Measurements from ENCODE around the gene XPR1. TPM values are rescaled to one million over a fixed set of nuclear protein-coding genes. Genes with fewer than 3 reads are reported as not detected.

XPR1 gene
- total and polyA plus RNA-seq, 7 experiments from 2014 or later: 5.4 to 19.7 (median 15.4) TPM

DNA sequence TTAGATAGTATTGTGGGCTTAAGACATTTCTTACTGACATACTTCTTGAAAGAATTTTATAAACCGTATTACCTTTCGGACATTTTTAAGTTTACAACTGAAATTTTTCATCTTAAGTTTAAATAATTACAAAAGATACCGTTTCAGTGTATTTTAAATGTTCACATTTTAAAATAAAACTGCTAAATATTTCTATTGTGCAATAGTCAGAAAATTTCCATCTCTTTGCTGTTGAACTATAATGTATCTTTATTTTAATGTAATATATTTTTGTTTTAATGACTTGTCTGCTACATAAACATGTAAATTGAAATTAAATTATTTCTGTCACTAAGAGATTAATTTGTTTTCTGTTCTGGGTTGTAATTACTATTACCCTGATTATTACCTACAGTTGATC is 206.7 kb downstream of the XPR1 start:
- Histone ChIP-seq H3K9me3 (ENCODE audit: control insufficient read depth in 2 of 3, low read length in 3 of 3) (no peaks in the 10 kb centered on the region), H3K27ac (ENCODE audit: low read depth, low read length) (no peak overlapping the region), H3K4me1 (ENCODE audit: control insufficient read depth in 2 of 2, insufficient read depth in 2 of 2, low read length in 2 of 2) (no peaks in the 10 kb centered on the region), H3K36me3 (ENCODE audit: control insufficient read depth in 2 of 3, insufficient read depth in 3 of 3, low read length in 3 of 3) (peaks cover 0 to 5% (median 5%) of the 10 kb centered on the region in 3 experiments), H3K4me3 (ENCODE audit: low read length) (no peak overlapping the region), H3K27me3 (ENCODE audit: control insufficient read depth in 2 of 2, insufficient read depth in 2 of 2, low read length in 2 of 2) (no peaks in the 10 kb centered on the region)
- no peaks in the 10 kb centered on the region for H3K27me3 Mint-ChIP-seq
- intact Hi-C loops (cut with micrococcal nuclease): loop anchor here in 1 of 2 donors (5.0 kb wide), 1 partner anchor 184 kb away; the partner anchor contains the start of gene STX6
- DNase-seq: no peak
- ChIA-PET POLR2A (no interaction called here), CTCF (no interaction called here)
- no peak overlapping the region for H3K27ac Mint-ChIP-seq
- peaks cover 16 to 56% (median 52%) of the 10 kb centered on the region in 5 donors for H3K36me3 Mint-ChIP-seq
- peaks cover 0 to 24% (median 7%) of the 10 kb centered on the region in 11 donors for H3K9me3 Mint-ChIP-seq
- ATAC-seq: no peak
- peaks cover 8 to 29% (median 22%) of the 10 kb centered on the region in 7 donors for H3K4me1 Mint-ChIP-seq
- H3K4me3 Mint-ChIP-seq: no peak overlapping the region

DNA sequence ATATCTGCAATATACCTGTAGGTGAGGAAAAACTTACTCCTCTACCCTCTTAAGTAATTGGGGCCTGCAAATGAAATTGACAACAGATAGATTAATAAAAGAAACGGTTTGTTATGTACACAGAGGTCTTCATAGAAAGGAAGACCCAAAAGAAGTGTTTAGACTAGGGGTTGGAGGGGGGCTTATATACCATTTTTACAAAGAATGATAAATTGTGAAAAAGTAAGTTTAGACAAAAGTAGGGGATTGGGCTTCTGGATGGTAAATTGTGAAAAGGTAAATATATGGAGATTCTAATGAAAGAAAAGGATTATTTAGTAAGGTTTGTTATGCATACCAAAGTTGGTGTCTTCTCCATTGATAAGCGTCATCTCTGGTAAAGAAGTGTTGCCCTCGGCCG is 207.7 kb downstream of the XPR1 start:
- Mint-ChIP-seq H3K27me3 (no peaks in the 10 kb centered on the region), H3K4me3 (no peak overlapping the region), H3K27ac (no peak overlapping the region), H3K9me3 (peaks cover 0 to 14% (median 5%) of the 10 kb centered on the region in 11 donors), H3K4me1 (peaks cover 6 to 29% (median 21%) of the 10 kb centered on the region in 7 donors), H3K36me3 (peaks cover 14 to 49% (median 42%) of the 10 kb centered on the region in 5 donors)
- Histone ChIP-seq H3K27ac (ENCODE audit: low read depth, low read length) (no peak overlapping the region), H3K27me3 (ENCODE audit: control insufficient read depth in 2 of 2, insufficient read depth in 2 of 2, low read length in 2 of 2) (no peaks in the 10 kb centered on the region), H3K9me3 (ENCODE audit: control insufficient read depth in 2 of 3, low read length in 3 of 3) (no peaks in the 10 kb centered on the region), H3K4me1 (ENCODE audit: control insufficient read depth in 2 of 2, insufficient read depth in 2 of 2, low read length in 2 of 2) (no peaks in the 10 kb centered on the region), H3K36me3 (ENCODE audit: control insufficient read depth in 2 of 3, insufficient read depth in 3 of 3, low read length in 3 of 3) (peaks cover 0 to 4% (median 2%) of the 10 kb centered on the region in 3 experiments), H3K4me3 (ENCODE audit: low read length) (no peak overlapping the region)
- ATAC-seq (no peak), DNase-seq (no peak)
- intact Hi-C loops (cut with micrococcal nuclease): loop anchor here in 1 of 2 donors (5.0 kb wide), 1 partner anchor 183 kb away; the partner anchor contains the start of gene STX6
- POLR2A ChIA-PET: no interaction called here
- CTCF ChIA-PET: no interaction called here

DNA sequence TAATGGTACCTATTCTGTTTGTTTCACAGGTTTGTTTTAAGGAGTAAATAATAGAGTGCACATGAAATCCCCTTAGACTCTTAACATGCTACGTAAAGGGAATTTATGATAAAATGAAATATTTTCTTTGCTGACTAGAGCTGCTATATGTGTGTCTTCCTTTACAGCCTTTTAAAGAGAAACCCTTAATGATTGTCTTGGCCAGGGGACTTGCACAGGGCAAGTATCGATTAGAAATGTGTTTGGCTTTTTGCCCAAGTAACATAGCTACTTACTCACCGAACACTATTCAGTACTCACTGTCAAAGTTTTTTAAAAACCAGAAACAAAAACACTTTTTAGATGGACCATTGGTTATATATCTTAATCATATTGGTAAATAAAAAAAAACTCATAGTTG is 209.6 kb downstream of the XPR1 start:
- H3K4me1 Mint-ChIP-seq: peaks cover 3 to 18% (median 10%) of the 10 kb centered on the region in 7 donors
- H3K36me3 Mint-ChIP-seq: peaks cover 4 to 39% (median 29%) of the 10 kb centered on the region in 5 donors
- CTCF ChIA-PET: interaction anchor here (1.0 kb wide), 1 partner anchor 21 kb away, joined by 3 read pairs; no protein-coding TSS in a partner anchor
- no peak overlapping the region for H3K27ac Mint-ChIP-seq
- POLR2A ChIA-PET: interaction anchor here (0.6 kb wide), 1 partner anchor 20 kb away, joined by 3 read pairs; no protein-coding TSS in a partner anchor
- H3K27me3 Mint-ChIP-seq: no peaks in the 10 kb centered on the region
- DNase-seq: no peak
- Histone ChIP-seq H3K36me3 (ENCODE audit: control insufficient read depth in 2 of 3, insufficient read depth in 3 of 3, low read length in 3 of 3) (no peaks in the 10 kb centered on the region), H3K27me3 (ENCODE audit: control insufficient read depth in 2 of 2, insufficient read depth in 2 of 2, low read length in 2 of 2) (no peaks in the 10 kb centered on the region), H3K27ac (ENCODE audit: low read depth, low read length) (no peak overlapping the region), H3K4me3 (ENCODE audit: low read length) (no peak overlapping the region), H3K9me3 (ENCODE audit: control insufficient read depth in 2 of 3, low read length in 3 of 3) (no peaks in the 10 kb centered on the region), H3K4me1 (ENCODE audit: control insufficient read depth in 2 of 2, insufficient read depth in 2 of 2, low read length in 2 of 2) (no peaks in the 10 kb centered on the region)
- peaks cover 0 to 10% (median 2%) of the 10 kb centered on the region in 11 donors for H3K9me3 Mint-ChIP-seq
- intact Hi-C loops (cut with micrococcal nuclease): no loop called here
- H3K4me3 Mint-ChIP-seq: no peak overlapping the region
- ATAC-seq: no peak

DNA sequence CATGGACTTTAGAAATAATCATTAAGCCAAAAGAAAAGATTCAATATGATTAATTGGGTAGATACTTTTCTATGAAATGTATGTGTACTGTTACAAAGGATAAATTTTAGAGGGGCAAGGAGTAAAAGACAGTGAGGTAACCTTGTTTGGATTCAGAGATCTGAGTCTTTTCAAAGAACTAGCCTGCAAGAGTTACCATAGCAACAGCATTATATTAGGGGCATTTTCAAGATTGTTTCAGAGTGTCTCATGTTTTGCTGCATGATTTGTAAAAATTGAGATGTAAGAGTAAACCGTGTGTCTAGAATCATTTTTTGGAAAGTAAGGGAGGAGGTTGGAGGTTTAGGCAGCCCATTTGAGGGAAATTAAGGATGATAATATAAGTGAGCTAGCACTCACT is 210.2 kb downstream of the XPR1 start:
- H3K27ac Mint-ChIP-seq: no peak overlapping the region
- Histone ChIP-seq H3K9me3 (ENCODE audit: control insufficient read depth in 2 of 3, low read length in 3 of 3) (no peaks in the 10 kb centered on the region), H3K27me3 (ENCODE audit: control insufficient read depth in 2 of 2, insufficient read depth in 2 of 2, low read length in 2 of 2) (no peaks in the 10 kb centered on the region), H3K4me1 (ENCODE audit: control insufficient read depth in 2 of 2, insufficient read depth in 2 of 2, low read length in 2 of 2) (no peaks in the 10 kb centered on the region), H3K4me3 (ENCODE audit: low read length) (no peak overlapping the region), H3K36me3 (ENCODE audit: control insufficient read depth in 2 of 3, insufficient read depth in 3 of 3, low read length in 3 of 3) (no peaks in the 10 kb centered on the region), H3K27ac (ENCODE audit: low read depth, low read length) (no peak overlapping the region)
- no peaks in the 10 kb centered on the region for H3K27me3 Mint-ChIP-seq
- H3K4me3 Mint-ChIP-seq: no peak overlapping the region
- DNase-seq (no peak), ATAC-seq (no peak)
- H3K4me1 Mint-ChIP-seq: peaks cover 1 to 11% (median 4%) of the 10 kb centered on the region in 7 donors
- ChIA-PET POLR2A (interaction anchor here (0.6 kb wide), 1 partner anchor 20 kb away, joined by 3 read pairs; no protein-coding TSS in a partner anchor), CTCF (interaction anchor here (1.0 kb wide), 1 partner anchor 20 kb away, joined by 3 read pairs; no protein-coding TSS in a partner anchor)
- H3K9me3 Mint-ChIP-seq: peaks cover 0 to 10% (median 2%) of the 10 kb centered on the region in 11 donors
- intact Hi-C loops (cut with micrococcal nuclease): no loop called here
- peaks cover 4 to 36% (median 25%) of the 10 kb centered on the region in 5 donors for H3K36me3 Mint-ChIP-seq

DNA sequence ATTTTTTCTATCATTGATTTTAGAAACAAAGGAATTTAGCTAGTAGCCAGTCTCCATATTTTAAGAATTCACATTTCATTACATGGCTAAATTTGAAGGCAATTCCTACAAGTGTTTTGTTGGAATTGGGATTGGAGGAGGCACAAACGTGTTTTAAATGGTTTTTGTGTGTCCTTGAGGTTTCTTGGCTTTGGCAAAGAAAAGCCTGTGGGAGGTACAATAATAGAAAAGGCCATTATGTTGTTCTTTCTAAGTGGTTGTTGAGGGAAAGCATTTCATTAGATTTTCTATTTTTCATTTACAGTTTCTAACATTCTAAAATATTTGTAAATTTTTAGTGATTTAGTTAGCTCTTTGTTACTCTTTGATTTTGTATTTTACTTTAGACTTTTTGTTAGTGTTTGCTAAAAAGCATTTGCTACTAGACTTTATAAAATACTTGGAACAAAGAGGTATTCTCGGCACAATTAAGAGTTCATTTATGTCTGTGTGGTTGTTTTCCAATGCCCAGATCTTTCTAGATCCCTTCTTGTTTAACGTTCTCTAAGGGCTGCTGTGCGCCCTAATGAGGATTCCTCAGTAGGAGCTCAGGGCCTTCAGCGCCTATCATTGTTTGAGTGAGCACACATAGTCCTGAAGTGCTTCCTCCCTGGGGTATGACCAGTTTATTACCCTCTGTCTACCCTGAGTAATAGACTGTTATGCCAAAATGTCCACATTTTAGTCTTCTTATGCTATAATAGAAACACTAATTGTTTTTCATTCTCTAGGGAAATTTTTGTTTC is 210.9 kb downstream of the XPR1 start:
- POLR2A ChIA-PET: no interaction called here
- CTCF ChIA-PET: no interaction called here
- peaks cover 4 to 34% (median 19%) of the 10 kb centered on the region in 5 donors for H3K36me3 Mint-ChIP-seq
- Histone ChIP-seq H3K27ac (ENCODE audit: low read depth, low read length) (no peak overlapping the region), H3K27me3 (ENCODE audit: control insufficient read depth in 2 of 2, insufficient read depth in 2 of 2, low read length in 2 of 2) (no peaks in the 10 kb centered on the region), H3K9me3 (ENCODE audit: control insufficient read depth in 2 of 3, low read length in 3 of 3) (no peaks in the 10 kb centered on the region), H3K4me3 (ENCODE audit: low read length) (no peak overlapping the region), H3K36me3 (ENCODE audit: control insufficient read depth in 2 of 3, insufficient read depth in 3 of 3, low read length in 3 of 3) (no peaks in the 10 kb centered on the region), H3K4me1 (ENCODE audit: control insufficient read depth in 2 of 2, insufficient read depth in 2 of 2, low read length in 2 of 2) (no peaks in the 10 kb centered on the region)
- intact Hi-C loops (cut with micrococcal nuclease): no loop called here
- no peak for DNase-seq
- no peak overlapping the region for H3K4me3 Mint-ChIP-seq
- no peaks in the 10 kb centered on the region for H3K27me3 Mint-ChIP-seq
- H3K9me3 Mint-ChIP-seq: peaks cover 0 to 10% (median 2%) of the 10 kb centered on the region in 11 donors
- ATAC-seq: no peak
- no peak overlapping the region for H3K27ac Mint-ChIP-seq
- peaks cover 0 to 5% (median 0%) of the 10 kb centered on the region in 7 donors for H3K4me1 Mint-ChIP-seq

DNA sequence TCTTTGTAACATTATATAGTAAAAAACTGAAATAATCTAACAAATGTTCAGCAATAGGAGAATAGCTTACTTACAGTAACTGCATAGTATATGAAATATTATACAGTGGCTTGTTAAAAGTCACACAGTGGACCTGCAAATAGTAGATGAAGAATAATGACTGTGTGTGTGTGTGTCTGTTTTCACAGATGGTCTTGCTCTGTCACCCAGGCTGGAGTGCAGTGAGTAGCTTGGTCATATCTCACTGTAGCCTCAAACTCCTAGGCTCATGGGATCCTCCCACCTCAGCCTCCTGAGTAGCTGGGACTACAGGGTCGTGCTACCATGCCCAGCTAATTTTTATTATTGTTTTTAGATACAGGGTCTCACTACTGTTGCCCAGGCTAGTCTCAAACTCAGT is 213.5 kb downstream of the XPR1 start:
- POLR2A ChIA-PET: no interaction called here
- H3K9me3 Mint-ChIP-seq: peaks cover 0 to 3% (median 0%) of the 10 kb centered on the region in 11 donors
- Histone ChIP-seq H3K27me3 (ENCODE audit: control insufficient read depth in 2 of 2, insufficient read depth in 2 of 2, low read length in 2 of 2) (no peaks in the 10 kb centered on the region), H3K27ac (ENCODE audit: low read depth, low read length) (no peak overlapping the region), H3K36me3 (ENCODE audit: control insufficient read depth in 2 of 3, insufficient read depth in 3 of 3, low read length in 3 of 3) (no peaks in the 10 kb centered on the region), H3K4me3 (ENCODE audit: low read length) (no peak overlapping the region), H3K4me1 (ENCODE audit: control insufficient read depth in 2 of 2, insufficient read depth in 2 of 2, low read length in 2 of 2) (no peaks in the 10 kb centered on the region), H3K9me3 (ENCODE audit: control insufficient read depth in 2 of 3, low read length in 3 of 3) (no peaks in the 10 kb centered on the region)
- H3K36me3 Mint-ChIP-seq: peaks cover 0 to 34% (median 13%) of the 10 kb centered on the region in 5 donors
- H3K4me3 Mint-ChIP-seq: no peak overlapping the region
- DNase-seq (no peak), ATAC-seq (no peak)
- H3K4me1 Mint-ChIP-seq: peaks cover 0 to 5% (median 4%) of the 10 kb centered on the region in 7 donors
- intact Hi-C loops (cut with micrococcal nuclease): loop anchor here in 1 of 2 donors (1.0 kb wide), 1 partner anchor 8 kb away; no protein-coding TSS in a partner anchor
- CTCF ChIA-PET: no interaction called here
- no peak overlapping the region for H3K27ac Mint-ChIP-seq
- H3K27me3 Mint-ChIP-seq: no peaks in the 10 kb centered on the region

Measured in naive thymus-derived CD4-positive, alpha-beta T cell (primary cell).